ENCODE measurements around the gene EIF4G3.

- no peak for TF ChIP-seq CTCF (IDR thresholded peaks at IDR 0.05 in 8 of 11, conservative IDR thresholded peaks at IDR 0.05 in 3 of 11)
- TF ChIP-seq POLR2AphosphoS5 (IDR thresholded peaks at IDR 0.05), result no peak
Observed at GRCh38 chr1:21126324-21126723, 50.4 kb downstream of the EIF4G3 start.

Data from spleen (tissue), 7 donors.